Right lobe of liver (tissue), 6 donors: ENCODE measurements around the gene GNAQ. TPM values are rescaled to one million over a fixed set of nuclear protein-coding genes. Genes with fewer than 3 reads are reported as not detected.

Experiments
- ATAC-seq, 4 donors: fragments of 200-7000 bp; cut with Tn5 transposase; one replicate each; pipeline ENCODE4 v1.9.1; 2020; ENCODE audit warnings: mild to moderate bottlenecking in 4 of 4, moderate library complexity in 4 of 4
- DNase-seq, 3 donors: peaks; one replicate each; pipeline ENCODE4 v3.0.0-alpha.2; 2020
- H3K27ac ChIP-seq, 3 donors: fragments of 200-600 bp; one replicate each; pipeline ENCODE4 v1.8.0; 2022
- H3K27me3 ChIP-seq, 2 donors: fragments of 200-600 bp; one replicate each; pipeline ENCODE4 v1.8.0; 2022
- H3K36me3 ChIP-seq, 4 donors: fragments of 200-600 bp; sonication (generic) in 1 of 4; one replicate each; pipeline versions ENCODE4 v1.5.1 to v1.8.0; 2017 to 2022; ENCODE audit warnings: control low read depth in 1 of 4
- H3K4me1 ChIP-seq, 4 donors: fragments of 200-600 bp; sonication (generic) in 1 of 4; one replicate each; pipeline versions ENCODE4 v1.5.1 to v1.8.0; 2017 to 2022; ENCODE audit warnings: control low read depth in 1 of 4
- H3K4me3 ChIP-seq, 3 donors: fragments of 200-600 bp; one replicate each; pipeline ENCODE4 v1.8.0; 2022
- H3K9me3 ChIP-seq, 4 donors: fragments of 200-600 bp; sonication (generic) in 1 of 4; one replicate each; pipeline versions ENCODE4 v1.5.1 to v1.8.0; 2017 to 2022; ENCODE audit warnings: control low read depth in 1 of 4
- POLR2A ChIP-seq: fragments of 450-650 bp; IDR thresholded peaks from one replicate; pipeline ENCODE4 v1.6.1; 2017; ENCODE audit warnings: antibody characterized with exemption, mild to moderate bottlenecking
- WGBS: methylation state at CpG from one replicate; pipeline ENCODE4 v1.1.6; 2018; ENCODE audit warnings: low coverage, low lambda C conversion rate; ENCODE audit not compliant: insufficient coverage; ENCODE audit errors: missing lambda C conversion rate; 5-methylcytosine and 5-hydroxymethylcytosine counted together
- intact Hi-C, 2 donors: fragments of 100-400 bp; cut with DNase I; formaldehyde crosslinking; loops; one replicate each; pipeline versions ENCODE4 v1.11.2 to v1.14.1; 2022
- total RNA-seq, 6 experiments: library from RNA; depleted of rRNA in 2 of 6; stranded (reverse); fragments of >200 nt in 2 of 6; fragmentation: NEBNext Ultra II Directional in 3 of 6; extraction: Animal tissue kit (Norgen Biotek cat#: 25700) in 3 of 6; gene quantifications; one replicate each; pipeline versions ENCODE4 v1.1.0 to v1.2.4, GENCODE V29; 2016 to 2023
- TF ChIP-seq, protein P1 (sequence below), 4 donors: fragments of 200-600 bp in 3 of 4; fragments of 450-650 bp in 1 of 4; IDR thresholded peaks; one replicate each; pipeline versions ENCODE4 v1.5.1 to v1.8.0; 2016 to 2022; ENCODE audit warnings: antibody characterized with exemption in 4 of 4, mild to moderate bottlenecking in 2 of 4
- donor health status: DM: no; HTN: yes; CAD: no.
- donor health status: DM: no; HTN: no; CAD: no.
- donor health status: DM: no; HTN: no; CAD: no.
- donor health status: DM: no; HTN: yes; CAD: no.
- donor health status: DM: no; HTN: yes; CAD: no.

Gene GNAQ
- total RNA-seq, 6 experiments from 2014 or later, result 15.8 to 28.7 (median 21.6) TPM

DNA sequence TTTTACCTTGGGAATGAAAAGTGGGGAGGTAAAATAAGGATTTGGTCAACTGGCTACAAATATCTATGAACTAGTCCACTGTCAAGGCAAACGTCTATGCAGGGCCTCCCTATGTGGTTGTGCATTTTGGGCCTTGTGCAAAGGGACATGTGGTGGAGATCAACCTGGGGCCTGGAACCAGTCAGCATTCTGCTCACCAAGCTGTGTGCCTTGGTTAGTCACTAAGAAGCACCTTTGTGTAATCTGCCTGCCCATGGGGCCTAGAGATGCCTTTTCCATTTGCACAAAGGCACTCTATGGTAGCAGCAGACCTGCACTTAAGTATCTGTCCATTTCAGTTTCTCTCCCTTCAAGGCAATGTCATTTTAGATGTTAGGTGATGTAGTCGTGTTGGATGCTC lies 184.0 kb downstream of the GNAQ start:
- no peak for TF ChIP-seq POLR2A
- TF ChIP-seq, protein P1, sequence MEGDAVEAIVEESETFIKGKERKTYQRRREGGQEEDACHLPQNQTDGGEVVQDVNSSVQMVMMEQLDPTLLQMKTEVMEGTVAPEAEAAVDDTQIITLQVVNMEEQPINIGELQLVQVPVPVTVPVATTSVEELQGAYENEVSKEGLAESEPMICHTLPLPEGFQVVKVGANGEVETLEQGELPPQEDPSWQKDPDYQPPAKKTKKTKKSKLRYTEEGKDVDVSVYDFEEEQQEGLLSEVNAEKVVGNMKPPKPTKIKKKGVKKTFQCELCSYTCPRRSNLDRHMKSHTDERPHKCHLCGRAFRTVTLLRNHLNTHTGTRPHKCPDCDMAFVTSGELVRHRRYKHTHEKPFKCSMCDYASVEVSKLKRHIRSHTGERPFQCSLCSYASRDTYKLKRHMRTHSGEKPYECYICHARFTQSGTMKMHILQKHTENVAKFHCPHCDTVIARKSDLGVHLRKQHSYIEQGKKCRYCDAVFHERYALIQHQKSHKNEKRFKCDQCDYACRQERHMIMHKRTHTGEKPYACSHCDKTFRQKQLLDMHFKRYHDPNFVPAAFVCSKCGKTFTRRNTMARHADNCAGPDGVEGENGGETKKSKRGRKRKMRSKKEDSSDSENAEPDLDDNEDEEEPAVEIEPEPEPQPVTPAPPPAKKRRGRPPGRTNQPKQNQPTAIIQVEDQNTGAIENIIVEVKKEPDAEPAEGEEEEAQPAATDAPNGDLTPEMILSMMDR (IDR thresholded peaks at IDR 0.05), result no peak
- H3K27me3 ChIP-seq, result no peaks in the 10 kb centered on the region
- no peaks in the 10 kb centered on the region for H3K36me3 ChIP-seq
- no peak overlapping the region for H3K4me3 ChIP-seq
- ATAC-seq (no peak), DNase-seq (no peak)
- no peaks in the 10 kb centered on the region for H3K9me3 ChIP-seq
- H3K27ac ChIP-seq, result peak overlapping the region in 2 of 3 donors; percentile 18 to 25
- H3K4me1 ChIP-seq, result peaks cover 0 to 11% (median 3%) of the 10 kb centered on the region in 4 donors
- intact Hi-C loops, result no loop called here
- 70% methylated on average over 2 of the region's 2 CpGs for WGBS

DNA sequence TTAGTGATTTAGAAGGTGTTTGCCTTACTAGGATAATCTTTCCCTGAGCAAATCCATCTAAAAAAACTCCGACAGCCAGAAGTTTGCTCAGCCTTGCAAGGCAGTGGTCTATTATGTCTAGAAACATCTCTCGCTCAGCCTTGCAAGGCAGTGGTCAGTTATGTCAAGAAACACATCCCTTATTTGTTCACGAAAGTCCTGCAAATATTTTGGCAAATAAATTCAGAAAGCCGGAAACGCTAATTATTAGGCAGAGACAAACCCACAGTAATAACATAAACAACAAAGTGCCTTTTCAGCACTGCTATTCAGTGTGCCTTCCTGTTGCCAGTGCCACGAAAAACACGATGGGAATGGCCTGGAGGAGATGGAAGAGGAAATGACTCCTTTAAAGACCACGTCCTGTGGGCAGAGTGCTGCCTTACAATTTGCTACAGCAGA lies 184.5 kb downstream of the GNAQ start:
- TF ChIP-seq, protein P1 (IDR thresholded peaks at IDR 0.05), result no peak
- no peak for TF ChIP-seq POLR2A
- 53% methylated on average over 8 of the region's 8 CpGs for WGBS
- Histone ChIP-seq H3K4me1 (peaks cover 0 to 6% (median under 1%) of the 10 kb centered on the region in 4 donors), H3K9me3 (no peaks in the 10 kb centered on the region), H3K27ac (peak overlapping the region; percentile 3 to 29 (median 18)), H3K27me3 (no peaks in the 10 kb centered on the region), H3K36me3 (no peaks in the 10 kb centered on the region), H3K4me3 (no peak overlapping the region)
- no peak for DNase-seq
- peak; percentile 51 to 76 (median 56) for ATAC-seq
- intact Hi-C loops, result no loop called here

DNA sequence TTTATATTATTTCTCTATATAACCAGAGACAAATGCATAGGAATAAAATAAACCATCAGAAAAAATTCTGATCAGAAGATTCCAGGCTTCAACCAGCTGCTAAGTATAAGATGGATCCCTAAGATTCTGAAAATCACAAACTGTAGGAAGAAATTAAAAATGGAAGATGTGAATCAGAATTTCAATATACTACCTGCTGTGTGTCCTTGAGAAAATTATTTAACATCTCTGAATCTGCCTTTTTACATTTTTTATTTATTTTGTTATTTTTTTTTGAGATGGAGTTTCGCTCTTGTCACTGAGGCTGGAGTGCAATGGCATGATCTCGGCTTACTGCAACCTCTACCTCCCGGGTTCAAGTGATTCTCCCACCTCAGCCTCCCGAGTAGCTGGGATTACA lies 187.2 kb downstream of the GNAQ start:
- no peak for DNase-seq
- no peaks in the 10 kb centered on the region for H3K36me3 ChIP-seq
- no peak overlapping the region for H3K27ac ChIP-seq
- no peak for ATAC-seq
- H3K9me3 ChIP-seq, result no peaks in the 10 kb centered on the region
- no peak overlapping the region for H3K4me3 ChIP-seq
- TF ChIP-seq POLR2A, result no peak
- TF ChIP-seq, protein P1 (IDR thresholded peaks at IDR 0.05), result no peak
- intact Hi-C loops, result no loop called here
- H3K27me3 ChIP-seq, result no peaks in the 10 kb centered on the region
- 95% methylated on average over 4 of the region's 4 CpGs for WGBS
- H3K4me1 ChIP-seq, result peaks cover 0 to 4% (median 2%) of the 10 kb centered on the region in 4 donors

DNA sequence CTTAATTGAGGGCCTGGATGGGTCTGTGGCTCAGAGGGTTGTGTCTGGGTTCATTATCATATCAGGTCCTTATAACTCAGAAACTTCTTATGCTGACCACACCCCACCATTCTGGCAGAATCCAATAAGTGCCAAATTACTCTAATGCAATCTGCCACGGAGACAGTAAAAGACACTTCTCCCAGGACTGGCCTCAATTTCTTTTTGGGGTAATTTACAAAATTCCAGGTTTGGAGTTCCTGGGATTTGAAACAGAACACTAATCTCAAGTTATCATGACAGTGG lies 187.8 kb downstream of the GNAQ start:
- WGBS, result no CpG with 5 or more reads among the region's 1 CpG
- no peak for DNase-seq
- H3K36me3 ChIP-seq, result no peaks in the 10 kb centered on the region
- intact Hi-C loops, result no loop called here
- TF ChIP-seq, protein P1 (IDR thresholded peaks at IDR 0.05), result no peak
- no peak for TF ChIP-seq POLR2A
- H3K4me1 ChIP-seq, result peaks cover 0 to 4% (median 2%) of the 10 kb centered on the region in 4 donors
- no peaks in the 10 kb centered on the region for H3K27me3 ChIP-seq
- H3K27ac ChIP-seq, result no peak overlapping the region
- ATAC-seq, result no peak
- no peak overlapping the region for H3K4me3 ChIP-seq
- no peaks in the 10 kb centered on the region for H3K9me3 ChIP-seq
